Tibial artery (tissue), 4 donors: ENCODE data around the gene KRT14.

Source experiments
- DNase-seq, 2 donors: peaks; one replicate each; pipeline ENCODE4 v3.0.0-alpha.2; 2019
- H3K27ac ChIP-seq, 2 donors: fragments of 200-600 bp; sonication (generic) in 1 of 2; 1 replicate in 1 of 2; 2 replicates in 1 of 2; pipeline ENCODE4 v1.5.1; 2018 to 2019; ENCODE audit warnings: mild to moderate bottlenecking in 1 of 2
- H3K27me3 ChIP-seq, 2 donors: fragments of 200-600 bp; sonication (generic) in 1 of 2; one replicate each; pipeline versions ENCODE4 v1.5.1 to v1.6.0; 2016 to 2019
- H3K36me3 ChIP-seq, 3 donors: fragments of 200-600 bp; sonication (generic) in 2 of 3; one replicate each; pipeline ENCODE4 v1.5.1; 2016 to 2019; ENCODE audit warnings: mild to moderate bottlenecking in 2 of 3
- H3K4me1 ChIP-seq, 4 donors: fragments of 200-600 bp; sonication (generic) in 2 of 4; 1 replicate in 3 of 4; 2 replicates in 1 of 4; pipeline ENCODE4 v1.5.1; 2016 to 2019
- H3K4me3 ChIP-seq, 2 donors: fragments of 200-600 bp; sonication (generic) in 1 of 2; 1 replicate in 1 of 2; 2 replicates in 1 of 2; pipeline ENCODE4 v1.5.1; 2018 to 2019; ENCODE audit warnings: mild to moderate bottlenecking in 2 of 2
- H3K9me3 ChIP-seq, 3 donors: fragments of 200-600 bp; sonication (generic) in 1 of 3; one replicate each; pipeline ENCODE4 v1.5.1; 2016 to 2019
- intact Hi-C: fragments of 100-400 bp; cut with DNase I; formaldehyde crosslinking; loops from one replicate; pipeline ENCODE4 v1.15.0; 2023; ENCODE audit warnings: low total_unique reads
- TF ChIP-seq, protein P1 (sequence below), 2 experiments: fragments of 200-600 bp in 1 of 2; fragments of 450-650 bp in 1 of 2; IDR thresholded peaks; one replicate each; pipeline ENCODE4 v1.5.1; 2017 to 2019; ENCODE audit warnings: antibody characterized with exemption in 2 of 2, mild to moderate bottlenecking in 1 of 2, moderate library complexity in 1 of 2

The KRT14 gene

DNA sequence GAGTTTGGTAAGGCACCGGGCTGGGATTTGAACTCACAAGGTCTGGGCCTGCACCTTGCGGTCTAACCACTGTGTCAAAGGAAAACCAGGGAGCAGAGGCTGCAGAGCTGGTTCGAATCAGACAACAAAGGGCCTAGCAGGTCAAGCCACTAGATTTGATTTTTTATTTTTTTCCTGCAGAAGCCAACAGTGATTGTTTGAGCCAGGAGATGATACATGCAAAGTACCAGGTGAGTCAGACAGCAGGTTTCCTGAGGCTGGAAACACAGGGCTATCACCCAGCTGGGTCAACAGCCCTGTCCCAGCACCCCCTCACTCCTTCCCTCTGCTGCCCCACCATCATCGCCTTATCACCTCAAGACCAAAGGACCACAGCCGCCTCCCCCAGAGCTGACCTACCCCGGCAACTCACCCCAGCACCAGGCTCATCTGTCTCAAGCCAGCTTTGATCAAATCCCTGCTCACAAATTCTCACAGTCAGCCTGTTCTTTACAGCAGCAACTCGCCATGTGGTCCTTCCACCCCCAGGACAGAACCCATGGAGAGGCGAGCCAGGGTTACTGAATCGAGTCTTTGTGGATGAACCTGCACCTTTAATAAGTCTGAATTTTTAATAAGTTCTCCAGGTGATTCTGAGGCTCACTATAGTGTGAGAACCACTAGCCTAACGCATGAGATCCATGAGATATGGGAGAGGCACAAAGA, 45.6 kb downstream of the KRT14 start:
- no peak overlapping the region for H3K4me3 ChIP-seq
- H3K9me3 ChIP-seq = no peaks in the 10 kb centered on the region
- H3K27me3 ChIP-seq = peaks cover 0 to 10% of the 10 kb centered on the region in 2 donors
- peaks cover 0 to 11% (median 0%) of the 10 kb centered on the region in 4 donors for H3K4me1 ChIP-seq
- no peaks in the 10 kb centered on the region for H3K36me3 ChIP-seq
- H3K27ac ChIP-seq = no peak overlapping the region
- TF ChIP-seq, protein P1, sequence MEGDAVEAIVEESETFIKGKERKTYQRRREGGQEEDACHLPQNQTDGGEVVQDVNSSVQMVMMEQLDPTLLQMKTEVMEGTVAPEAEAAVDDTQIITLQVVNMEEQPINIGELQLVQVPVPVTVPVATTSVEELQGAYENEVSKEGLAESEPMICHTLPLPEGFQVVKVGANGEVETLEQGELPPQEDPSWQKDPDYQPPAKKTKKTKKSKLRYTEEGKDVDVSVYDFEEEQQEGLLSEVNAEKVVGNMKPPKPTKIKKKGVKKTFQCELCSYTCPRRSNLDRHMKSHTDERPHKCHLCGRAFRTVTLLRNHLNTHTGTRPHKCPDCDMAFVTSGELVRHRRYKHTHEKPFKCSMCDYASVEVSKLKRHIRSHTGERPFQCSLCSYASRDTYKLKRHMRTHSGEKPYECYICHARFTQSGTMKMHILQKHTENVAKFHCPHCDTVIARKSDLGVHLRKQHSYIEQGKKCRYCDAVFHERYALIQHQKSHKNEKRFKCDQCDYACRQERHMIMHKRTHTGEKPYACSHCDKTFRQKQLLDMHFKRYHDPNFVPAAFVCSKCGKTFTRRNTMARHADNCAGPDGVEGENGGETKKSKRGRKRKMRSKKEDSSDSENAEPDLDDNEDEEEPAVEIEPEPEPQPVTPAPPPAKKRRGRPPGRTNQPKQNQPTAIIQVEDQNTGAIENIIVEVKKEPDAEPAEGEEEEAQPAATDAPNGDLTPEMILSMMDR (IDR thresholded peaks at IDR 0.05) = no peak
- intact Hi-C loops = no loop called here
- DNase-seq = no peak

DNA sequence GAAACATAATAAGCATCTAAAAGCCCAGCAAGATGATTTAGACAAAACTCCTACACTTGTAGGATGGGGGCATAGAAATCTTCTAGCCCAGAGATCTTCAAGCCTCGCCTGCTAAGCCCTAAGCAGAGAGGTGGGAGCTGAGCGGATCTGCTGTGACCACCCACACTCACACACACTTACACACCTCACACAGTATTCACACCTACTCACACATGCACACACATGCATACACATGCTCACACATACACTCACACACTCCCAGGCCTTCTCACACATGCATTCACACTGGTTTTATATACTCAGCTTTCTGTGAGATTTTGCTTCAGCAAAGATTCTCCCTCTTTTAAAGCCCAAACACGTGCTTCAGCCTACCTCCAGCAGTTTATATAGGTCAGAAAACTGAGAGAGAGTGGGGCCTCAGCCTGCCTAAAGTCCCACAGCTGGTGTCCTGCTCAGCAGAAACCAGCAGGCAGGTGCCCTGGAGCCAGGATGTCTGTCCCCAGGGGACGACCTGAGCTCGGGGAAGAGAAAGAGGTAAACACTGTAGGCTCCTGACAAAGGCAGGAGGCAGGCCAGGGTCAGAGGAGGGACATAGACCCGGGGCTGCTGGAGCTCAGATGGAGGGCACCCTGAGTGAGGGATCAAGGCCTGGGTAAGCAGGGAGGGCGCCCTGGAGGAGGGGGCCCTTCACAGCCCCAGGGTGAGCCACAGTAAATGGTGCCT, 46.6 kb downstream of the KRT14 start:
- no peaks in the 10 kb centered on the region for H3K36me3 ChIP-seq
- TF ChIP-seq, protein P1 (IDR thresholded peaks at IDR 0.05) = no peak
- no peak overlapping the region for H3K4me3 ChIP-seq
- H3K27ac ChIP-seq = no peak overlapping the region
- DNase-seq = no peak
- intact Hi-C loops = no loop called here
- peaks cover 0 to 13% (median 0%) of the 10 kb centered on the region in 4 donors for H3K4me1 ChIP-seq
- peaks cover 0 to 15% of the 10 kb centered on the region in 2 donors for H3K27me3 ChIP-seq
- H3K9me3 ChIP-seq = no peaks in the 10 kb centered on the region

DNA sequence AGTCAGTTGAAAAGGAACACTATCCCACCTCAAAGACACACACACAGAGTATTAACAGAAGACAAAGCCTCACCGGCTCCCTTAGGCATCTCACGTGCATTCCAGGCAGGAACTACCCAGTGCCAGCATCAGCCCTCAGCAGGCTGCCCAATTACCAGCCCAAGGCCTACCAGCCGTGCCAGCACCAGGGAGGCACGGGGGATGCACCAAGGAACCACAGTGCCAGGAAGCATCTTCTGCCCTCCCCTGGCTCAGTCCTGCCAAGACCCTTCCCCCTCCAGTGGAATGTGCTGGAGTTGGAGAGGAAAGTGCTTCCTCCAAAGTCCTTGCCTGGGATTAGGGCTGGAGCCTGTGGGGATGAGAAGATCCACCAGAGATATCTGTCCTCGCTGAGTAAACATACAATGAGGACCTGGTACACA, 47.6 kb downstream of the KRT14 start:
- H3K27me3 ChIP-seq = peaks cover 0 to 22% of the 10 kb centered on the region in 2 donors
- TF ChIP-seq, protein P1 (IDR thresholded peaks at IDR 0.05) = no peak
- no peak for DNase-seq
- peaks cover 0 to 16% (median 0%) of the 10 kb centered on the region in 4 donors for H3K4me1 ChIP-seq
- H3K4me3 ChIP-seq = no peak overlapping the region
- no peaks in the 10 kb centered on the region for H3K36me3 ChIP-seq
- no peaks in the 10 kb centered on the region for H3K9me3 ChIP-seq
- intact Hi-C loops = no loop called here
- no peak overlapping the region for H3K27ac ChIP-seq

DNA sequence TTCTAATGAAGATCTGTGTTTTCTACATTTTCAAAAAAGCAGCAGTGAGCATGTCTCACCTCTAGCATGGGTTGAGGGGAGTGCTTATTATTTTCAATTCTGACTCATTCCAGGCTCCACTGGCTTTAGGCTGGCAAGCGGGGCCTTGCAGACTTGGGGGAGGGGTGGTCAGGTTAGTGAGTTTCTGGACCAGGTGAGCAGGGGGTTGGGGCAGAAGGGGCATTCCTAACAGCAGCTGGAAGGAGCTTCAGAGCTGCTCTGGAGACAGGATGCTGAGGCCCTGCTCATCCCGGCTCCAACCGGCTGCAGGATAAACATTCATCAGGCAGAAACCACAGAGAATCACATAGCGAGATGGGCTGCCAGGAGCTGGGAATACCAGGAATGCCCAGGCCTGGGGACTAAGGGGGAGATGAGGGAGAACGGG, 48.1 kb downstream of the KRT14 start:
- peaks cover 0 to 22% of the 10 kb centered on the region in 2 donors for H3K27me3 ChIP-seq
- H3K9me3 ChIP-seq = no peaks in the 10 kb centered on the region
- intact Hi-C loops = no loop called here
- H3K4me3 ChIP-seq = no peak overlapping the region
- peaks cover 0 to 16% (median 0%) of the 10 kb centered on the region in 4 donors for H3K4me1 ChIP-seq
- no peak for DNase-seq
- H3K27ac ChIP-seq = no peak overlapping the region
- TF ChIP-seq, protein P1 (IDR thresholded peaks at IDR 0.05) = no peak
- no peaks in the 10 kb centered on the region for H3K36me3 ChIP-seq

DNA sequence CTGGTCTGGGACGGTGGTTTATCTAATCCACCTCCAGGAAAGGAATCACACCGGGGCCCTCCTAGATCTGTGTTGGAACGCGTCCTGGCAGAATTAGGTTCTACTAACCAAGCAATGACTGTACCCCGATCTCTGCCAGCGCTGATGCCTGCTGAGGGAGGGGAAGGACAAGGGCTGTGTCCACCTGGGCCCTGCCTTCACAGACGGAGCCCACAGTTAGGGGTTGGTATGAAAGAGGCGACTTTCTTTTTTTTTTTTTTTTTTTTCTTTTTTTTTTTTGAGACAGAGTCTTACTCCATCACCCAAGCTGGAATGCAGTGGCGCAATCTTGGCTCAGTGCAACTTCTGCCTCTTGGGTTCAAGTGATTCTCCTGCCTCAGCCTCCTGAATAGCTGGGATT, 48.7 kb downstream of the KRT14 start:
- H3K4me1 ChIP-seq = peaks cover 0 to 16% (median 0%) of the 10 kb centered on the region in 4 donors
- TF ChIP-seq, protein P1 (IDR thresholded peaks at IDR 0.05) = no peak

More for the DNA sequence above, 48.7 kb downstream of the KRT14 start:
- intact Hi-C loops = no loop called here
- no peak overlapping the region for H3K27ac ChIP-seq
- H3K27me3 ChIP-seq = peaks cover 0 to 22% of the 10 kb centered on the region in 2 donors
- H3K4me3 ChIP-seq = no peak overlapping the region
- H3K9me3 ChIP-seq = no peaks in the 10 kb centered on the region
- DNase-seq = no peak
- no peaks in the 10 kb centered on the region for H3K36me3 ChIP-seq
